Prostate gland (tissue), 2 donors: Measurements from ENCODE around the gene RIMBP2.

Experiments used
- POLR2AphosphoS5 ChIP-seq: sonication (generic); formaldehyde crosslinking; IDR thresholded peaks from one replicate; pipeline ENCODE4 v1.6.1; 2017; ENCODE audit warnings: antibody characterized with exemption
- TF ChIP-seq, protein P1 (sequence below), 4 experiments: fragments of 200-600 bp in 2 of 4; fragments of 450-650 bp in 2 of 4; sonication (generic) in 2 of 4; IDR thresholded peaks; 1 replicate in 3 of 4; 2 replicates in 1 of 4; pipeline ENCODE4 v1.5.1; 2016 to 2019; ENCODE audit warnings: antibody characterized with exemption in 4 of 4, mild to moderate bottlenecking in 2 of 4, moderate library complexity in 2 of 4

- TF ChIP-seq, protein P1, sequence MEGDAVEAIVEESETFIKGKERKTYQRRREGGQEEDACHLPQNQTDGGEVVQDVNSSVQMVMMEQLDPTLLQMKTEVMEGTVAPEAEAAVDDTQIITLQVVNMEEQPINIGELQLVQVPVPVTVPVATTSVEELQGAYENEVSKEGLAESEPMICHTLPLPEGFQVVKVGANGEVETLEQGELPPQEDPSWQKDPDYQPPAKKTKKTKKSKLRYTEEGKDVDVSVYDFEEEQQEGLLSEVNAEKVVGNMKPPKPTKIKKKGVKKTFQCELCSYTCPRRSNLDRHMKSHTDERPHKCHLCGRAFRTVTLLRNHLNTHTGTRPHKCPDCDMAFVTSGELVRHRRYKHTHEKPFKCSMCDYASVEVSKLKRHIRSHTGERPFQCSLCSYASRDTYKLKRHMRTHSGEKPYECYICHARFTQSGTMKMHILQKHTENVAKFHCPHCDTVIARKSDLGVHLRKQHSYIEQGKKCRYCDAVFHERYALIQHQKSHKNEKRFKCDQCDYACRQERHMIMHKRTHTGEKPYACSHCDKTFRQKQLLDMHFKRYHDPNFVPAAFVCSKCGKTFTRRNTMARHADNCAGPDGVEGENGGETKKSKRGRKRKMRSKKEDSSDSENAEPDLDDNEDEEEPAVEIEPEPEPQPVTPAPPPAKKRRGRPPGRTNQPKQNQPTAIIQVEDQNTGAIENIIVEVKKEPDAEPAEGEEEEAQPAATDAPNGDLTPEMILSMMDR (IDR thresholded peaks at IDR 0.05), result no peak
- TF ChIP-seq POLR2AphosphoS5, result no peak
Measured at GRCh38 chr12:130537655-130538054, 178.4 kb downstream of the RIMBP2 start.
